Measurements from ENCODE around the gene LSAMP. TPM values are rescaled to one million over a fixed set of nuclear protein-coding genes. Genes with fewer than 3 reads are reported as not detected.

The LSAMP gene
- total and polyA plus RNA-seq, 2 of the 8 experiments (the other 6 are each of a cell fraction or from before 2014, with no cell fraction given) = 1.8 to 5.7 TPM

DNA sequence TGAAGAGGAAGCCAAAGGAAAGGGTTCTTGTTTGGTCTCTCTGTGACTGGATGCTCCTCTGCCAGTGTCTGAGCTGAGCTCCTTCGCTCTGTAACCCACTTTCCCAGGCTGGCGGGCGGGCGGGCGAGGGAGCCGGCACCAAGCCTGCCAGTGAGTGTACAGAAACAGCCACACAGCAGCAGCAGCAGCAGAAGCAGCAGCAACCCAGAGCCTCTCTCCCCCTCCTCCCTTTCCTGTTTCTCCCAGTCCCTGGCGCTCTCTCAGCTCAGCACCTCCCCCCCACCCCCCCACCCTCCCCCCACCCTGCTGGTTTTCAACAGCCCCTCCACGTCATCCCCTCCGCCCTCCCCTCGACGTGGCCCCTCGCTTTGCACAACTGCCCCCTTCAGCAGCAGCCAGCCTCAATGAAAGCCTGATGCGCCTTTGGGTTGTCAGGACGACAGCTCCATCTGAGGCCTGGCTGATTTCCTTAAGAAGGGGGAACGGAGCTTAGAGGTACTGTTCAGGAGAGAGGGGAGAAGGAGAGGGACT lies at the start of gene LSAMP (continued):
- TF ChIP-seq CBX5 (IDR thresholded peaks at IDR 0.05; ENCODE audit: low read depth, low read length) (no peak), SIN3A (conservative IDR thresholded peaks at IDR 0.05 in 1 of 2, IDR thresholded peaks at IDR 0.05 in 1 of 2; ENCODE audit: low read depth in 1 of 2, low read length in 2 of 2) (no peak), CBX8 (IDR thresholded peaks at IDR 0.05; ENCODE audit: borderline replicate concordance, low read depth, low read length) (no peak), POU5F1 (IDR thresholded peaks at IDR 0.05; ENCODE audit: low read depth, low read length) (no peak), POLR2AphosphoS5 (IDR thresholded peaks at IDR 0.05; ENCODE audit: low read depth, low read length) (peak; percentile 48; the same call in 1 of the 2 replicates), NANOG (IDR thresholded peaks at IDR 0.05; ENCODE audit: insufficient read depth, low read depth, low read length, poor library complexity, severe bottlenecking) (no peak), BCL11A (IDR thresholded peaks at IDR 0.05; ENCODE audit: low read depth in 2 of 2, low read length in 2 of 2) (no peak), RAD21 (IDR thresholded peaks at IDR 0.05 in 1 of 2, conservative IDR thresholded peaks at IDR 0.05 in 1 of 2; ENCODE audit: low read depth in 2 of 2, low read length in 2 of 2) (no peak), TEAD4 (IDR thresholded peaks at IDR 0.05; ENCODE audit: low read depth, low read length) (no peak)

All from H1 (cell line).